NCI-H460 (cell line): ENCODE data around the gene ANXA3. TPM values are rescaled to one million over a fixed set of nuclear protein-coding genes. Genes with fewer than 3 reads are reported as not detected.

ENCODE experiments used
- DNase-seq: peaks from one replicate; pipeline ENCODE4 v3.0.0-alpha.2; 2016; ENCODE audit warnings: low read depth; ENCODE audit errors: extremely low read depth
- total RNA-seq: library from RNA; depleted of rRNA; stranded (reverse); fragments of >200 nt; shearing (Covaris generic); gene quantifications from 2 replicates; pipeline ENCODE4 v1.2.3, GENCODE V29; 2014

Gene ANXA3
- total RNA-seq, 1 experiment from 2014 or later, result 117 TPM

DNA sequence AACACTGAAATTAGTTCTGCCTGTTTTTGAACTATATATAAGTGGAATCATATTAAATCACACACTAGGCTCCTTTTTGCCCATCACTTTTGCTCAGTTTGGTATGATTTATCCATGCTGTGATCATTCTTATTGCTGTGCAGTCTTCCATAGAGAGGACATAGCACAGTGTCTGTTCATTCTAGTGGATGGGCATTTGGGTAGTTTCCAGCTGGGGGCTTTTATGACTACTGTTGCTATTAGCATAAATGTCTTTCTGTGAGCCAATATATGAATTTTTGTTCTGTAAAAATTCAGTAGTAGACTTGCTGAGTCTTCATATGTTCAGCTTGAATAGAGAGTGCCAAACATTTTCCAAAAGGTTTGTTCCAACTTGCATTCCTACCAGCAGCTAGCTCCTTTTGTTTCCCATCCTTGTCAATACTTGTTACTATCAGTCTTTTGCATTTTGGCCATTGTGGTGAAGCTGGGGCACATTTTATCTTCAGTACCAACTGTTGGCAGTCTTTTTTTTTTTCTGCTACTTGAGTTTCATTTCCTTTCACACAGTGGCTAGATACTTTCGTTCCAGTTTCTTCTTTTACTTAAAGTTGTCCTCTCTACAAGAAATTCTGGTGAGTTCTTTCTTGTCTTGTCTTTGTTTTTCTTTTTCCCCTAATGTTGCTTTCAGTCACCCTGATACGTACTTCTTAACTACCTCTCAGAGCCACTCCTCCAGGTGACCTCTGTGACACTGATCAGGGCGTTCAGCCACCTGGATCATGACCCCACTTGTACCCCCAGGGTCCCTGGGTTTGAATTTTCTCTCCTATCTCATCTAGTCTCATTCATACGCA, 87.0 kb downstream of the ANXA3 start:
- DNase-seq, result no peak

DNA sequence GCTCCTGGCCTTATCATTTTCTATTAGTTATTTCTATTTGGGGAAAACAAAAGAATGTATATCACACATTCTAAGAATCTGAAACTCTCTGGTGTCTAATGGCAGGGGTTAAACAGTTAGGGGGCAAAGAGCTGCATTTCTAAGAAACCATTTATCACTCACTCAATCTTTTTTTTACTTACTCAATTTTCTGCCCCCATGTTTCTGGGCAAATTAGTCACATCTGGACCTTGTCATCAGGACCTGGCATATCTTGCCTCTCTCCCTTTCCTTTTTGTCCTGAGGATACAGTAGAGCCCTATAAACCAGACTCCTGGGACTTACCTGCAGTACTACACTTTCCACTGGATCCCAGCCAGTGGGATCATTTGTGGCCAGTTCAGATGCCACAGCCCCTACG, 89.1 kb downstream of the ANXA3 start:
- DNase-seq, result no peak

DNA sequence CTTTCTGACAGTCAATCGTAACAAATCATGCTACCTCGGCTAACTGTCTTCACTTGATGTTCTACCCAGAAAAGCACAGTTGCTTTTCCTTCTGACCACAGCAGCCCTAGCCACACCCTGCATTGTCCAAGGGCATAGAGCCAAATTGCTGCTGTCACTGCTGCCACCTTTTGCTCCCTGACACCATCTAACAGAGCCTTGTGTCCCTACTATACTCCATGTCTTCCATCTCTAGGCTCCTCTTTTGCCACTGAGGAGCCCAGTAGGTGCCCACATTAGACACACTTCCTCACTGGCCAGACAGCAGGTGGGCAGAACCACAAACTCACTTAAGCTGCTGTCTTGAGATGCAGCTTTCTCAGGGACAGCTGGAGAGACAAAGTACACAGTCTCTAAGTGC, 91.4 kb downstream of the ANXA3 start:
- no peak for DNase-seq

DNA sequence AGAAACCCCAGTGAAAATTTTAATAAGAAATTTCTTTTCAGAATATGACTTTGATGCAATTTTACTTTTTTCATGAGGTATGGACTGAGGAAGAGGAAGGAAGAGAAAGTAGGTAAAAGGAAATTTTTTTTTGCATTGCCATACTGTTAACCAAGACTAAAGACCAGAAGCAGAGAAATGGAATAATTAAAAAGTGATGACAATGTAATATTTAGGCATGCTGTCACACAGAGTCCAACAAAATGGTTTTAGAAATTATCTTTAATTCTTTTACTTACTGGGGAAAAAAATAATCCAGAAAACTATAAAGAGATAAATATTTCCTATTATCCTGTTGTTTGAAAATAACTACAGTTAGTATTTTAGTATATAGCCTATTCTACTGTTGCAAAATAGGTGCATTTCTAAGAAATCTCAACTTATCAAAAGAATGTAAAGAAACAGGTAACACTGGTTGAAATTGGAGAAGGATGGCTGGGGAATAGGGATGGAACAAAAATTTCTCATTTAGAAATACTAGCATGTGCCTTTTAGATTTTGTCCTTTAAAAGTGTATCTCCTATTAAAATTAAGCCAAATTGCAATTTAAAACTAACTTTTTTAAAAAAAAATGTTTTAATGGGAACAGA, 92.6 kb downstream of the ANXA3 start:
- DNase-seq, result no peak

GRCh38 chr4:78644744-78645330, 93.3 kb downstream of the ANXA3 start:
- peak; percentile 71 for DNase-seq

GRCh38 chr4:78645853-78646757, 94.5 kb downstream of the ANXA3 start:
- peak; percentile 55 for DNase-seq

GRCh38 chr4:78647272-78647671, 95.7 kb downstream of the ANXA3 start:
- no peak for DNase-seq

DNA sequence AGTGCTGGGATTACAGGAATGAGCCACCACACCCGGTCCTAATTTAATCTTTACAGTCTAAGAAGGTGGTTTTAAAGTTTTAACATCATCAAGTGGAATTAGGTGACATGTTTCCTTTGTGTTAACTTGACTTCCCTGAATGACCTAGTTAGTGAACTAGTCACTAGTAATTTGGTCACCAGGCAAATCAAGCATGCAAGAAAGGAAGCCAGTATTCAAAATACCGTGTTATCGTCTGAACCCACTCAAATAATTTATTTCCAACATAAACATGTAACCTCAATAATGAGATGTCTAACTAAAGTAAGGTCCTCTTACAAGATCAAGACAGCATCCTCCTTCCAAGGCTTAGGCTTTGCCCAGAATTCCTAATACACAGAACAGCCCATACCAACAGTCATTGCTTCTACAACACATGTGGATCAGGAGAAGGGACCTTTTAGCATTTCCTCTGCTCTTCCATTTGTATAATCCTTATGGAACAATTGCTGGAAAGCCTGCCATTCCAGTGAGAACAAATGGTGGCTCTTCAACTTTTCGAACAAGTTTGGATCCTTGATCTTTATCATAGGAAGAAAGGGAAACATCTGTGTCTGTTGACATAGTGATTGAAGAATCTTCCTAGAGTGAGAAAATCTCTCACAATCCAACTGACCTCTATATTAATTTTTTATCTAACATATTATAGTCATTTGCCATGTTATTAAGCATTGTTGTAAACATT, 97.2 kb downstream of the ANXA3 start:
- DNase-seq, result no peak

DNA sequence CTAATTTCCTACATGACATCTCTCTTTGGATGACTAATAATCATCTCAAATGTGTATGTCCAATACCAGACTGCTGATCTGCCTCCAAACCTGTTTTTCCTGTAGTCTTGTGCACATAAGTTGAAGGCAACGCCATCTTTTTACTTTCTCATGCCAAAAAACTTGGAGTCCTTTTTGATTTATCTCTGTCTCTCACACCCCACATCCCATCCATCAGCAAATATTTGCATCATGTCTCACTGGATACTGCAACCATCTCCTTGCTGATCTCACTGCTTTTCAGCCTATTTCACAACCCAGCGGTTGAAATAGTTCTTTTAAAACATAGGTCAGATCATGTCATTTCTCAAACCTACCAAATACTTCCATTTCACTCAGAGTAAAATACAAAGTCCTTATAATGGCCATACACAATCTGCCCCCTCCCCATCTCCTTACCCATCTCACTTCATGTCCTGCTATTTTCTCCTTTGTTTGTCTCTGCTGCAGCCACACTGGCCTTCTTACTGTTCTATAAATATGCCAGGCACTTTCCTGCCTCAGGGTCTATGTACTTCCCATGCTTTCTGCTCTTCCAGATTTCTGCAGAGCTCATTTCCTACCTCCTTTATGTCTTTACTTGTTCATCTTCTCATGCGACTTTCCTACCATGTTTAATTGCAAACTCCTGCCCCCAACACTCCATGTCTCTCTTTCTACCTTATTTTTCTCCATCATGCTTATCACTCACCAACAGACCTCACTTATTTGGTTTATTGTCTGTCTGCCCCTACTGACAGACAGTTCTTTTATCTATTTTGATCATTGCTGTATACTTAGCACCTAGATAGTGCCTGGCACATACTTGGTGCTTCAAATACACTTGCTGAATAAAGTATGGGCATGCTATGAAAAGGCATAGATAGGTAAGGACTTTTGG, 98.8 kb downstream of the ANXA3 start:
- DNase-seq, result no peak

GRCh38 chr4:78651250-78651860, 99.8 kb downstream of the ANXA3 start:
- no peak for DNase-seq

DNA sequence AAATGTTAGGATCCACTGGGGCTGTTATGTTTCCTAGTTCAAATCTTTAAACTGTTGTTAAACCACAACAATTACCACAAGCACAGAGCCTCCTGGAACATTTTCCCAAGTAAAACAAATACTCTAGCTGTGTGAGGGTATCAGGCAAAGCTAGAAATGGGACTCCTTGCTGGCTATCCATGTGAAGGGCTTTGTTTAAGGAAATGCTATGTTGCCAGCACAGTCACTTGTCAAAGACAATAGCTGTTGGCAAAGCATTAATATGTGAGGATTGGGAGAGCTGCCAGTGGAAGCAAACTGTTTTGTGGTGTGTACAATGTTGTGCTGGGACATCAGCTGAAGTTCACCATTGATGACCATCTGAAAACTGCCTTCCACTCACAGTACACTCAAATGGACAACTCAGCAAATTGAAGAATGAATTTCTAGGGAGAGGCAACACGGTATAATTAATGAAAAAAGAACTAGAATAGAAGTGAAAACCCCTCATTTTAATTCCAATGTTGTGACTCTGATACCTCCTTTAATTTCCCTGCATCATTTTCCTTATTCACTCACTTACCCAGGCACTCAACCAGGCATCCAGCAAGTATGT, 100.8 kb downstream of the ANXA3 start:
- DNase-seq, result no peak

- DNase-seq, result no peak
Measured at GRCh38 chr4:78653655-78654054, 102.1 kb downstream of the ANXA3 start.

- DNase-seq, result no peak
Measured at GRCh38 chr4:78654807-78655206, 103.2 kb downstream of the ANXA3 start.

DNA sequence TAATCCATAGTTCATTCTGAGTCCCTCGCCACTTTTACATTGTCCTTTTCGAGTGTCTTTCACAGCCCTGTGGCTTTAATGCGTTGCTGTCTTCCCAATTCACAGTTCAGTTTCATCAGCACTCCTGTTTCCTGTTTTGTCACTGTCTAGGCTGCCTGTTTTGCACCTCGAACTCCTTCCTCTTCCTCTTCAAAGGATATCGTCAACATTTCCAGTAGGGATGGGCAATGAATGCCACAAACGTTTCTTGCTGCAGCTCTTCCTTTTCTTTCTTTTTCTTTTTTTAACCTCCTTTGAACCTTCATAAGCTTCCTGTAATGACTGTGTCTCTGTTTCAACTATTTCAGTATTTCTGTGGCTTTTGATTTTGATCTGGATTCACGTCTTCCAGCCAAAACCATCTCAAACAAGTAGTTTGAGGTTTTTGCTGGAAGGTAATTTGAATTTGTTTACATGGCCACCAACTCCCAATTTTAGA, 105.4 kb downstream of the ANXA3 start:
- DNase-seq, result no peak

- DNase-seq, result no peak
Measured at GRCh38 chr4:78659264-78659663, 107.7 kb downstream of the ANXA3 start.

DNA sequence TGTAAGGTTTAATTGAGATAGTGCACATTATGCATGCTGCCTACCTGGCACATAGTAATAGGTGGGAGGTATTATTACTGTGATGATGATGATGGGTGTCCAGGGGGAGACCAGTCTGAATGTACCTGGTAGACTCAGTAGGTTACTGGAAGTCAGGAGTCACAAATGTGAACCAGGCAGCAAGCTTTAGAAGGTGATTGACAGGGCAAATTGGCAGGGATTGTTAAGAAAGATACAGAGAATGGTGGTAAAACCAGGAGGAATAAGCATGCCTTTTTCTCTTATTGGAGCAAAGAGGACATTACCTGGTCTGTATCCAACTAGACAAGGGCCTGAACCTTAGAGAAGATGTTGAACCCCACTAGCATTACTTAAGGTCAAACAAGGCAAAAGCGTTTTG, 108.1 kb downstream of the ANXA3 start:
- DNase-seq, result no peak
